ENCODE results near the gene SIGLEC8.

DNA sequence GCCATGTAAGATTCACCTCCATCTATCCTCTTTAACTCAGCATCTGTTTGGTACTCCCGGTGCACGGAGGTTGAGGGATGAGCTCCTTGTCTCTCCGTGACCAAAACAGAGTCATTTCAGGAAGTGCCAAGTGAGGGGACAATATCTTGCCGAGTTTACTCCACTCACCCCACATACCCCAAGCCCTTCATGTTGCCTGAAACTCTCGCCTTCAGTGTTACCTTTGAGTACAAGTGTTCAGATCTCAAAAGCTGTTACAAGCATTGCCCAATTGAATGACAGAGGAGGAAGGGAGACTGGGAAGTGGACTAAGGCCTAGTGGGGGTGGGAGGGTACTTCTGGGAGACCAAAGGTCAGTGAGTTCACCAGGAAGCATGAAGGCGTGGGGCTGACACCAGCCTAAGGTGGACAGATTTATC is 49.4 kb upstream of the SIGLEC8 start:
- TF ChIP-seq, protein P1, sequence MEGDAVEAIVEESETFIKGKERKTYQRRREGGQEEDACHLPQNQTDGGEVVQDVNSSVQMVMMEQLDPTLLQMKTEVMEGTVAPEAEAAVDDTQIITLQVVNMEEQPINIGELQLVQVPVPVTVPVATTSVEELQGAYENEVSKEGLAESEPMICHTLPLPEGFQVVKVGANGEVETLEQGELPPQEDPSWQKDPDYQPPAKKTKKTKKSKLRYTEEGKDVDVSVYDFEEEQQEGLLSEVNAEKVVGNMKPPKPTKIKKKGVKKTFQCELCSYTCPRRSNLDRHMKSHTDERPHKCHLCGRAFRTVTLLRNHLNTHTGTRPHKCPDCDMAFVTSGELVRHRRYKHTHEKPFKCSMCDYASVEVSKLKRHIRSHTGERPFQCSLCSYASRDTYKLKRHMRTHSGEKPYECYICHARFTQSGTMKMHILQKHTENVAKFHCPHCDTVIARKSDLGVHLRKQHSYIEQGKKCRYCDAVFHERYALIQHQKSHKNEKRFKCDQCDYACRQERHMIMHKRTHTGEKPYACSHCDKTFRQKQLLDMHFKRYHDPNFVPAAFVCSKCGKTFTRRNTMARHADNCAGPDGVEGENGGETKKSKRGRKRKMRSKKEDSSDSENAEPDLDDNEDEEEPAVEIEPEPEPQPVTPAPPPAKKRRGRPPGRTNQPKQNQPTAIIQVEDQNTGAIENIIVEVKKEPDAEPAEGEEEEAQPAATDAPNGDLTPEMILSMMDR (conservative IDR thresholded peaks at IDR 0.05; ENCODE audit: low read length) = no peak
- no peak for TF ChIP-seq EZH2phosphoT487 (IDR thresholded peaks at IDR 0.05; ENCODE audit: borderline replicate concordance)
